PC-3 (cell line): Measurements from ENCODE around the gene AHDC1. TPM values are rescaled to one million over a fixed set of nuclear protein-coding genes. Genes with fewer than 3 reads are reported as not detected.
"Not testable (repeated sequence)": the region's sequence is repeated elsewhere in the genome, so short reads cannot be mapped to it uniquely, and the experiment has no call there.

Experiments used
- ATAC-seq: fragments of 200-7000 bp; cut with Tn5 transposase; 2 replicates; pipeline ENCODE4 v1.9.1; 2020; ENCODE audit warnings: mild to moderate bottlenecking, moderate library complexity
- BruUV-seq: library from RNA; stranded (reverse); fragments of 400-500 nt; replicated peaks from 2 replicates; lab custom pipeline; 2021; lab: Mats Ljungman, UMichigan
- CTCF ChIA-PET: fragments of 300-600 bp; sonication (Branson Sonifier 250); formaldehyde crosslinking; loops from one replicate; lab custom pipeline; 2022; ENCODE audit warnings: antibody characterized with exemption; lab: Charles Lee
- POLR2A ChIA-PET: fragments of 300-600 bp; sonication (Branson Sonifier 250); formaldehyde crosslinking; loops from one replicate; lab custom pipeline; 2022; ENCODE audit warnings: antibody characterized with exemption; ENCODE audit not compliant: unreplicated experiment; lab: Charles Lee
- DNase-seq: peaks from one replicate; pipeline ENCODE4 v3.0.0-alpha.2; 2015
- H2AFZ ChIP-seq: fragments of 300-600 bp; sonication (generic); 2 replicates; pipeline ENCODE4 v1.6.0; 2016; ENCODE audit warnings: antibody characterized with exemption, low read length
- H3F3A ChIP-seq: fragments of 300-600 bp; sonication (generic); one replicate; pipeline ENCODE4 v1.6.0; 2017; ENCODE audit warnings: antibody characterized with exemption, low read length, control low read depth, mild to moderate bottlenecking; ENCODE audit not compliant: unreplicated experiment
- H3K27ac ChIP-seq: fragments of 300-600 bp; sonication (generic); 2 replicates; pipeline ENCODE4 v1.5.1; 2016; ENCODE audit warnings: mild to moderate bottlenecking, low read length
- H3K27me3 ChIP-seq: fragments of 300-600 bp; sonication (generic); 2 replicates; pipeline ENCODE4 v1.6.1; 2016; ENCODE audit warnings: low read length, mixed read lengths
- H3K36me3 ChIP-seq: fragments of 300-600 bp; sonication (generic); 2 replicates; pipeline ENCODE4 v1.6.1; 2016; ENCODE audit warnings: low read depth, mixed run types, low read length, mixed read lengths
- H3K4me1 ChIP-seq: fragments of 300-600 bp; sonication (generic); 2 replicates; pipeline ENCODE4 v1.5.1; 2016; ENCODE audit warnings: low read length; ENCODE audit not compliant: insufficient read depth
- H3K4me2 ChIP-seq: fragments of 300-600 bp; sonication (generic); 2 replicates; pipeline ENCODE4 v1.6.0; 2016; ENCODE audit warnings: low read length
- H3K4me3 ChIP-seq: fragments of 300-600 bp; sonication (generic); 2 replicates; pipeline ENCODE4 v1.5.1; 2016; ENCODE audit warnings: mild to moderate bottlenecking, low read length, mixed read lengths
- H3K79me2 ChIP-seq: fragments of 300-600 bp; sonication (generic); 2 replicates; pipeline ENCODE4 v1.6.1; 2017; ENCODE audit warnings: low read length, mixed read lengths
- H3K9ac ChIP-seq: fragments of 300-600 bp; sonication (generic); 2 replicates; pipeline ENCODE4 v1.6.0; 2016; ENCODE audit warnings: mild to moderate bottlenecking, low read length
- H3K9me2 ChIP-seq: fragments of 300-600 bp; sonication (generic); replicated peaks from 2 replicates; pipeline ENCODE4 v1.6.1; 2016; ENCODE audit warnings: mixed run types, low read length, mixed read lengths
- H3K9me3 ChIP-seq: fragments of 300-600 bp; sonication (generic); 2 replicates; pipeline ENCODE4 v1.6.1; 2016; ENCODE audit warnings: low read length, mixed read lengths
- H4K20me1 ChIP-seq: fragments of 300-600 bp; sonication (generic); 2 replicates; pipeline ENCODE4 v1.6.1; 2016; ENCODE audit warnings: low read length, mixed read lengths
- CTCF ChIP-seq: fragments of 300-600 bp; sonication (generic); conservative IDR thresholded peaks from 2 replicates; pipeline ENCODE4 v1.5.1; 2017; ENCODE audit warnings: antibody characterized with exemption, low read depth, mild to moderate bottlenecking, low read length
- EZH2 ChIP-seq: fragments of 300-600 bp; sonication (generic); IDR thresholded peaks from one replicate; pipeline ENCODE4 v1.6.1; 2017; ENCODE audit warnings: antibody characterized with exemption, mild to moderate bottlenecking, low read length; ENCODE audit not compliant: unreplicated experiment
- EZH2phosphoT487 ChIP-seq: fragments of 300-600 bp; sonication (generic); IDR thresholded peaks from 2 replicates; pipeline ENCODE4 v1.6.1; 2018; ENCODE audit warnings: mild to moderate bottlenecking, antibody characterized with exemption, low read length, borderline replicate concordance
- intact Hi-C: fragments of 100-400 bp; cut with micrococcal nuclease; formaldehyde crosslinking; loops from 2 replicates; pipeline ENCODE4 v1.9.0; 2023
- total RNA-seq: library from RNA; depleted of rRNA; stranded (reverse); fragments of >200 nt; gene quantifications from 2 replicates; pipeline ENCODE4 v1.2.3, GENCODE V29; 2014

Gene AHDC1
- total RNA-seq, 1 experiment from 2014 or later = 15.2 TPM

- no peak overlapping the region for H3K27ac ChIP-seq
- H3K27me3 ChIP-seq = no peaks in the 10 kb centered on the region
- ChIA-PET CTCF (no interaction called here), POLR2A (no interaction called here)
- H2AFZ ChIP-seq = 0 out of 2 replicates have a peak overlapping the region, but pooled peaks have one; percentile 23
- intact Hi-C loops = no loop called here
- no peak overlapping the region for H3K9ac ChIP-seq
- ATAC-seq = no peak
- no peaks in the 10 kb centered on the region for H3F3A ChIP-seq
- H3K4me2 ChIP-seq = no peak overlapping the region
- H3K4me1 ChIP-seq = no peaks in the 10 kb centered on the region
- H3K9me2 ChIP-seq = no peaks in the 10 kb centered on the region
- BruUV-seq = no TSS peak
- no peaks in the 10 kb centered on the region for H3K9me3 ChIP-seq
- no peaks in the 10 kb centered on the region for H3K79me2 ChIP-seq
- no peaks in the 10 kb centered on the region for H4K20me1 ChIP-seq
- H3K4me3 ChIP-seq = no peak overlapping the region
- H3K36me3 ChIP-seq = no peaks in the 10 kb centered on the region
- no peak for DNase-seq
- no peak for TF ChIP-seq EZH2
- TF ChIP-seq EZH2phosphoT487 = no peak
- TF ChIP-seq CTCF = no peak
Observed at GRCh38 chr1:27628712-27629111, 24.8 kb upstream of the AHDC1 start.

- H3K9me3 ChIP-seq, POLR2A ChIA-PET: not testable (repeated sequence)
Observed at GRCh38 chr1:27627733-27628132, 23.8 kb upstream of the AHDC1 start.

GRCh38 chr1:27627061-27627460, 23.1 kb upstream of the AHDC1 start:
- ChIA-PET POLR2A (no interaction called here), CTCF (no interaction called here)
- Histone ChIP-seq H3K4me1 (no peaks in the 10 kb centered on the region), H3K36me3 (no peaks in the 10 kb centered on the region), H3K9me3 (no peaks in the 10 kb centered on the region), H3K9me2 (no peaks in the 10 kb centered on the region), H3K9ac (no peak overlapping the region), H3K4me2 (no peak overlapping the region), H2AFZ (no peak overlapping the region), H3K27ac (no peak overlapping the region), H3K79me2 (no peaks in the 10 kb centered on the region), H3F3A (no peaks in the 10 kb centered on the region), H3K27me3 (no peaks in the 10 kb centered on the region), H4K20me1 (no peaks in the 10 kb centered on the region), H3K4me3 (no peak overlapping the region)
- ATAC-seq (no peak), DNase-seq (no peak)
- no TSS peak for BruUV-seq
- intact Hi-C loops = no loop called here
- TF ChIP-seq CTCF = no peak
- TF ChIP-seq EZH2phosphoT487 = no peak
- no peak for TF ChIP-seq EZH2

More at GRCh38 chr1:27627733-27628132, 23.8 kb upstream of the AHDC1 start:
- ATAC-seq, BruUV-seq, H3K27me3 ChIP-seq, H4K20me1 ChIP-seq, H3F3A ChIP-seq, intact Hi-C loops, DNase-seq, H3K4me2 ChIP-seq, H3K36me3 ChIP-seq, H3K9ac ChIP-seq, H3K27ac ChIP-seq, H3K4me1 ChIP-seq, H3K9me2 ChIP-seq, H2AFZ ChIP-seq, H3K79me2 ChIP-seq, H3K4me3 ChIP-seq, CTCF ChIA-PET: not testable (repeated sequence)
